DMS 273 (cell line): ENCODE data around the gene SELENOI.
"Not testable (repeated sequence)": the region's sequence is repeated elsewhere in the genome, so short reads cannot be mapped to it uniquely, and the experiment has no call there.

Experiments
- DNase-seq: peaks from one replicate; lab custom pipeline; 2025; ENCODE audit not compliant: unreplicated experiment; lab: John Stamatoyannopoulos, UW

SELENOI gene

DNA sequence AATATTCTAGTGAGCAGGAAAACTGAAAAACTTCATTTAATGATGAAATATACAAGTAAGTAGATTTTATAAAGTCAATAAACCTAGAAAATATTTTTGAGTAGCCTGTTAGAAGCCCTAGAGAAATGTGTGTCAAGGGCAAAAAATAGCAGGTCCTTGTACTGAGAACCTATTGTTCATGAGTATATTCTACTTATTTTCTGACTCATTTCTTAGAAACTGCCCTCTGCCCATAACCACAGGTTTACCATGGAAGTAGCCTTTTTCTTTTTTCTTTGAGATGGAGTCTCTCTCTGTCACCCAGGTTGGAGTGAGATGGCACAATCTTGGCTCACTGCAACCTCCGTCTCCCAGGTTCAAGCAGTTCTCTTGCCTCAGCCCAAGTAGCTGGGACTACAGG lies 19.4 kb upstream of the SELENOI start:
- DNase-seq = no peak

DNA sequence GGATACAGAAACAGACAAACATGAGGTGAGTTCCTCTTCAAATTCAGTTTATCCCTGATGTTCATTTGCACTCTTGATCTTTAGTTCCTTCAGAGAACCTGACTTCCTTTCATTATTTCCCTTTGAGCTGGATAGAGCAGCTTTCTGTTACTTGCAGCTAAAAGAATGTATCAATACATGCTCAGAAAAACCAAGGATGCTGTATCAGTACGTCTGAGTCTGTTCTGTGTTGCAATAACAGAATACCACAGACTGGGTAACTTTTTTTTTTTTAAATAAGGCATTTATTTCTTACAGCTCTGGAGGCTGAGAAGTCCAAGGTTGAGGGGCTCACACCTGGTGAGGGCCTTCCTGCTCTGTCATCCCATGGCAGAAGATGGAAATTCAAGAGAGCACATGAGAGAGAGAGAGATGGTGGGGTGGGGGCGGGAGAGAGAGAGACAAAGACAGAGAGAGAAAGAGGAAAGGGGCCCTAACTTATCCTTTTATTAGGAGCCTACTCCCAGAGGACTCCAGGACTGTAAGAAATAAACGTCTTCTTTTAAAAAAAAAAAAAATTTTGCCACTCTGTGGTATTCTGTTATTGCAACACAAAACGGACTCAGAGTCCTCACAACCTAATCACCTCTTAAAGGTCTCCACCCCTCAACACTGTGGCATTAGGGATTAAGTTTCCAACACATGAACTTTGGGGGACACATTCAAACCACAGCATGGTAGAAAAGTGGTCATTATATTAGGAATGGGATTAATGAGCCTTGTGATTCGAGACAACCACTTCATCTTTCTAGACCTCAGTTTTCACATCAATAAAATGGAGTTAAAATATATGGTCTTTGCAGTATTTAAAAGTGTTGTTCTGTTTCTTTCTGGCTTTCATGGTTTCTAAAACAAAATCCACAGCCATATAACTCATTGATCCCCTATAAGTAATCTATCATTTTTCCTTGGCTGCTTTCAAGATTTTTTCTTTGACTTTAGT lies 18.4 kb upstream of the SELENOI start:
- DNase-seq = no peak

DNA sequence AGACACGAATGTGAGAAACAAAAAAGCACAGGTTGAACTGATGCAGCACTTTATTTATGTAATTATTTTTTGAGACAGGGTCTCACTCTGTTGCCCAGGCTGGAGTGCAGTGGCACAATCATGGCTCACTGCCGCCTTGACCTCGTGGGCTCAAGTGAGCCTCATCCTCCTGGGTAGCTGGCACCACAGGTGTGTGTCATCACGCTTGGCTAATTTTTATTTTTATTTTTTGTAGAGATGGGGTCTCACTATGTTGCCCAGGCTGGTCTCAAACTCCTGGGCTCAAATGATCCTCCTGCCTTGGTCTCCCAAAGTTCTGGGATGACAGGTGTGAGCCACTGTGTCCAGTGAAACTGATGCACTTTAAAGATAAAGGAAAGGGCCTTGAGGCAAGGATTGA lies 16.9 kb upstream of the SELENOI start:
- not testable (repeated sequence) for DNase-seq

DNA sequence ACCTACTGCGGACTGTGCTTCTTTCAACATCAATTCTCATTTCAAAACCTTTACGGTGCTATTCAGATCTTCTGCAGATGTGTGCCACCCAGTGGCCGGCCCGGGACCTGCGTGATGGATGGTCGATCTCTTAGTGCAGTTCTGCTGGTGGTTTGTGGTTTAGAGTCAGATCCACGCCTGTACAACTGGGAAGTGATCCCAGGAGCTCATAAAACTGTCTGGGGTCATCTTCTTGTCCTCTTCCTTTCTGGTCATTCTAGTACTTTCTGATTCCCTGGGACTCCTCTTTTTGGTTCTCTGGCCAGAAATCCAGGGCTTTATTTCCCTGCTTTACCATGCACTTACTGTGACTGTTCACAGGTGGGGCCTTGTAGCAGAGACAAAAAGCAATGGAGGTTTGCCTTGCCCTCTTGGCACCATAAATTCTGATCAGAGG lies 15.8 kb upstream of the SELENOI start:
- peak; percentile 86 for DNase-seq

DNA sequence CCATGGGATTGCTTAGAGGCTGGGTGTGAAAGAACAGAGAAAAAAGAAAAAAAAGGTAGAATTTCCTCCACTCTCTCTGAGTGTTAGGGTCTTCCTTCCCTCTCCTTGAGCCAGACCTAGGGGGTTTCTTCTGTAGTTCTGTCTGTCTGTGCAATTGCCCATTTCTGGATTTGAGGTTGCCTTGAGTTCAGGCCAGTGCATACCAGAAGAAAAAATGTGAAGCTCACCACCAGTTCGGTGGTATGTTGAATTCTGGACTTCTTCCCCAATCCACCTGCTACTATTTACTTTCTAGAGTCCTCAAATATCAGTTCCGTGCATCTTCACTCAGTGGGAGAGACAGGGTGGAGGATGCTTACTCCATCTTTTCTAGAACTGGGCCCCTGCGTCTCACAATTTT lies 15.3 kb upstream of the SELENOI start:
- no peak for DNase-seq

DNA sequence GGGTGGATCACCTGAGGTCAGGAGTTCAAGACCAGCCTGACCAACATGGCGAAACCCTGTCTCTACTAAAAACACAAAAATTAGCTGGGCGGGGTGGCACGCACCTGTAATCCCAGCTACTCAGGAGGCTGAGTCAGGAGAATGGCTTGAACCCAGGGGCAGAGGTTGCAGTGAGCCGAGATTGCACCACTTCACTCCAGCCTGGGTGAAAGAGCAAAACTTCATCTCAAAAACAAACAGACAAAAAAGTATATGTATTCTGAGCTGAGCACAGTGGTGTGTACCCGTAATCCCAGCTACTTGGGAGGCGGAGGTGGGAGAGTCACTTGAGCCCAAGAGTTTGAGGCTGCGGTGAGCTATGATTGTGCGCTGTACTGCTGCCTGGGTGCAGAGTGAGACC lies 14.6 kb upstream of the SELENOI start:
- not testable (repeated sequence) for DNase-seq

DNA sequence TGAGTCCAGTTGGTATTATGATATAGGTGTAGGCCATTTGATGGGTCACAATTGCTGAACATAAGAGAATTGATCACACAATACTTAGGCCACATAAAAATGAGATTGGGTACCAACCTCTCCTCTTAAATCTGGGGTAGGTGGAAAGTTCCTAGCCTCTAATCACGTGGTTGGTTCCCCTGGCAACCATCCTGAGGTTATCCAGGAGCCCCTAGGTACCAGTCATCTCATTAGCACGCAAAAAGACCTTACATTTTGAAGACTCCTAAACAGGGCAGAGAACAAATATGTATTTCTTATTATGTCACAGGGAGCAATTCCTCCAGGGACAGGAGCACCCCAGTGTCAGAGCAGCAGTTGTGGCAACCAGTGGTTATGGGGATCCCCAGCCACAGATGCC lies 12.7 kb upstream of the SELENOI start:
- DNase-seq = no peak

DNA sequence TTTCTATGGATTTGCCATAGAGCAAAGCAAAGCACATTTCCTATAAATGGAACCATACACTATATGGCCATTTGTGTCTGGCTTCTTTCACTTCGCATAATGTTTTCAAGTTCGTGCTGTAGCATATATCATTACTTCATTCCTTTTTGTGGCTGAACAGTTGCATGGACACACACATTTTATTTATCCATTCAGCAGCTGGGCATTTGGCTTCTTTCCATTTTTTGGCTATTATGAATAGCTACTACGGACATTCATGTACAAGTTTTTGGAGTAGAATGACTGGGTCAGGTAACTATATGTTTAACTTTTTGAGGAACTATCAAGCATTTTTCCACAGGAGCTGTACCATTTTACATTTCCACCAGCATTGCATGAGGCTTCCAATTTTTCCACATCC lies 10.7 kb upstream of the SELENOI start:
- no peak for DNase-seq

DNA sequence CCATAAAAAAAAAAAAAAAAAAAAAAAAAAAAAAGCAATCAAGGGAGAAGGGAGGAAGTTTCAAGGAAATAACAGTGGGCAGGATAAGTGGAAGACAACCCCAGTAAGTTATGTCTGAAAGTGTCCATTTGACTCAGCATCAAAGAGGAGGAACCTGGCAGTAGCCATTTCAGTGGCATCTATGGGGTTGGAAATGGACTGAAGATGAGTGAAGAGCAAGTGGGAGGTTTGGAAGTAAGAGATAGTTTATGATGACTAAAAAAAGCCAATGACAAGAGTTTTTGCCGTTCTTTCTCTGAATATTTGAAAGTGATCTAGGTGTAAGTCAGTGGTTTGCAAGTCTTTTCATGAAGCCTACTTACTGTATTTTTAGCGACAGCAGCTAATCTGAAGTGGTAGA lies 9.2 kb upstream of the SELENOI start:
- no peak for DNase-seq

DNA sequence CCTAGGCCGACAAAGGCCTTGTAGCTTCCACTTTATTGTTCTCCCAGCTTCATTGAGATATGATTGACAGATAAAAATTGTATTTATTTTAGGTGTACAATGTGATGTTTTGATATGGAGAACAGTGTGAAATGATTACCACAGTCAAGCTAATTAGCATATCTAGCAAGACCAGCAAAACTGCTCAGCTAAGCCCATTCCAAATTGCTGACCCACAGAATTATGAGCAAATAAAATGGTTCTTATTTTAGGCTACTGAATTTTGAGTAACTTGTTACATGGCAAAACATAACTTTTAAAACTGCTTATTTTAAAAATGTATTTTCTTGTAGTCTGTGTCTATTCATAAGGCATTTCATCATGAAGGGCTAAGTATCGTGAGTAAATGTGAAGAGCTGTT lies 8.6 kb upstream of the SELENOI start:
- no peak for DNase-seq

DNA sequence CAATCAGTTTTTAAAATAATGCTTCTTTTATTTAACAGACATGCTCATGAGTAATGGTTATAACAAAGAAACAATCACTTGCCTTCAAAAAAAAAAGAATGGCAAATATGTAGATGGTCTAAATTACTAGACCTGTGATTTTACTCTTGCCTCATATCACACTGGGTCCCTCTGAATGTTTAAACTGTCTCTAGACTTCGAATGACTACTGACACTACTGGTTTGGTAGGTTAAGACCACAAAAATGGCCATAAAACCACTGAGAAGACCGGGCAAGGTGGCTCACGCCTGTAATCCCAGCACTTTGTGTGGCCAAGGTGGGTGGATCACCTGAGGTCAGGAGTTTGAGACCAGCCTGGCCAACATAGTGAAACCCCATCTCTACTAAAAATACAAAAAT lies 5.1 kb upstream of the SELENOI start:
- no peak for DNase-seq

DNA sequence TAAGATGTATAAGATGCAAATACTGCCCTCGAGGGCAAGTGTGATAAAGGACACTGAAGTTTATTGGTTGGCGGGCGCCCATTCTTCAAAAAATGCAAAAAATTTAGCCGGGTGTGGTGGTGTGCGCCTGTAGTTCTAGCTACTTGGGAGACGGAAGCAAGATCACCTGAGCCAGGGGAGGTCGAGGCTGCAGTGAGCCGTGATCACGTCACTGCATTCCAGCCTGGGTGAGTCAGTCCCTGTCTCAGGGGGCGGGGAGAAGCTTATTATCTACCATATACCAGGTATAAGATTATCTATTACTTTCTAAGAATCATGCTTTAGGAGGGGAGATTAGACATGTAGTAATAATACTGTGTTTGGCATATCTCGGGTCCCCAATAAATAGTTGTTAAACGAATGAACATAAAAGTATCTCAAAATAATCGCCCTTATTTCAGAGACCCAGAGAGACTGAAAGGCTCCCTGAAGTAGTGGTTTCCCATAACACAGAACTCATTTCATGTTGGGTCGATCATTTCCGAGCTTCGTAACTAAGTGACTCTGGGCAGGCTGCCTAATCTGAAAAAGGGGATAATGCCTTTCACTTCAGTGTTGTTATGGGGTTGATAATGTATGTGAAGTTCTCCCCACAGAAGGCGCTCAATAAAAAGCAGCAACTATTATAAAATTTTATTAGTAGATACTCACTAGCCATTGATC lies 1.2 kb upstream of the SELENOI start:
- DNase-seq = peak; percentile 56

DNA sequence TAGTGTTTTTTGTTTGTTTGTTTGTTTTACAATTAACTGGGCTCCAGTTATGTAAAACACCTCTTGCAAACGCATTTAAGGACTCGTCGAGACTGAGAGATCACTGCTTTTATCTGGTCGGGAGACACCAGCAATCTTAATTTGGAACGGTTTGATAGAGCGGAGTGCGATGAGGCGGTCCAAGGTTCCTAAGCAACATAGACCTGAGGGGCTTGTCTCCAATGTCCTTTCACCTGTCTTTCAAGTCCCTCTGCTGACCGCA lies 729 bp upstream of the SELENOI start:
- no peak for DNase-seq

DNA sequence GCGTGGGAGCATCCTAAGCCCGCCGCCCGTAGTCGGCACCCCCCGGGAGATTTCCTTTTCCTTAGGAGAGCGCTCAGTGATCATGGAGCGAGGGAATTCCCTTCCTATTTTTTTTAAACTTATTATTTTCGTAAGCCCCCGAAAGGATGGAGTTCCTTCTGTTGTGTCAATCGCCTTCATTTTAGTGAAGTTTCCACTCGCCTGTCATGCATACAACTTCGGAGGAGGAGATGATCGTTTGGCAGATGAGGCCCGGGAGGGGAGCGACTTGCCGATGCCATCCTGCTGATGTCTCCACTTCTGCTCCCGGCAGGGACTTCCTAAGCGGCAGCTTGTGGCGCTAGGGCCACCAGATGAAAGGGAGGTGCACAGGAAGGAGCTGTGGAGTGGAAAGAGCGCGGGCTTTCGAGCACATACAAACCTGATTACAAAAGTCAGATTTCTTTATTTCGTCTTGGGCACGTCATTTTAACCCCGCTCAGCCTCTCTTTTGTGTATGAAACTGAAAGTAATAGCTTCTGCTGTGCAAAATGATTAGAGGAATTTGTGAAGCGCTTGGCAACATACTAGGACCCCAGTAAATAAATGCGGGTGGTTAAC lies 611 bp downstream of the SELENOI start, which contains the start of gene ADGRF3:
TSS of gene ADGRF3 (minus strand) at position 336 of the 600 bp plus-strand sequence. CDS start 555 bp downstream, outside the sequence.
- DNase-seq = peak; percentile 75

DNA sequence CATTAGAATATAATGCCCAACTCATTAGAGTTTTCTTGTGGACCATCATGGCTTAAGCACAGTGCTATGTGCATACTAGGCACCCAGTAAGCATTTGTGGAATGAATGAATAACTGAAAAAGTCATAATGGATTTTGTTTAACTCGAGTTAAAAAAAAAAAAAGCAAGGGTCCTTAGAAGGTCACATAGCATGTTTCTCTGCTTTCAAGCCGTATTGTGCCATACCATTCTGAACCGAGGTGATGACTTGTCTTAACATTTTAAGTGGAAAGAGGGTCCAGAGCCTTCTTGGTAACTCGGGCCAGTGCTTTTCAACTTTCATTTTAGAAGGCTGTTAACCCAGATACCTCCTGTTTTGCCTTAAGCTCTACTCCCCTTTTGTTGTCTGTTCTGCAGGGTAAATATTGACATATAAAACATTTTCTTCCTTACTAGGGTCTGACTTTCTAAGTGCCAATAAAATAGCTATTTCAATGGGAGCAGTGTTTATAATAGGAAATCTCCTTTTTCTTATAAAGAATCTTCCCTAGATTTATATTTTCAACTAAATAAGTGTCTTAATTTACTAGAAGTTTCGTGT lies 1.4 kb downstream of the SELENOI start:
- DNase-seq = peak; percentile 39

DNA sequence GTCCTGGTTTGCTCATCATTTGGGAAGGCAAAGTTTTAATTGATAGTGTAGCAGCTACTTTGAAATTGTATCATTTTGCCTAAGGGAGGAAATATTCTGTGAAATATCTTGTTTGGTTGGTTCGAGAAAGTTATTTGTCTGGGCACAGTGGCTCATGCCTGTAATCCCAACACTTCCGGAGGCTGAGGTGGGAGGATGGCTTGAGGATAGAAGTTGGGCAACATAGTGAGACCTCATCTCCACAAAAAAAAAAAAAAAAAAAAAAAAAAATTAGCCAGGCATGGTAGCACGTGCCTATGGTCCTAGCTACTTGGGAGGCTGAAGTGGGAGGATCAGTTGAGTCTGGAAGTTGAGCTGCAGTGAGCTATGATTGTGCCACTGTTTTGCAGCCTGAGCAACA lies 3.7 kb downstream of the SELENOI start:
- DNase-seq = no peak

DNA sequence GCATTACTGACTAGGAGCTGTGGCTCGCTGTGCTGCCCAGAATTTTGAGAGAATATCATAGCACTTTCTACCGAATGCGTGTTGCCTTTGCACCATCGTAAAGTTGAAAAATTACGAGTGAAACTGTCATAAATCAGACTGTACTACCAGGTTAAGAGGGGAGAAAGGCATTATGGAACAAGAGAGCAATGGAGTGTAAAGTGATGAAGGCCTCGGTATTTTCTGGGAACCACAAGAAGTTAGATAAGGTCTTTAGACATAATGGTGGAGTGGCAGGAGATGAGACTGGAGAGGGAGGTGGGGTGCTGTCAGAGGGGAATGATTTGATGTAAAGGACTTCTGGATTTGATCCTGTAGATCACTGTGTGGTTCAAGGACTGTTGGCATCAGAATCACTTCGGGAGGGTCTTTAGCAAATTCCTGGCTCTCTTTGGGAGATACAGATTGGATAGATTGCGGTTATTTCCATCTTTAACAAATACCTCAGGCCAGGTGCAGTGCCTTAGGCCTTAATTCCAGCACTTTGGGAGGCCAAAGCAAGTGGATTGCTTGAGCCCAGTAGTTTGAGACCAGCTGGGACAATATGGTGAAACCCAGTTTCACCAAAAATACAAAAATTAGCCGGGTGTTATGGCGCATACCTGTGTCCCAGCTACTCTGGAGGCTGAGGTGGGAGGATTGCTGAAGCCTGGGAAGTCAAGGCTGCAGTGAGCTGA lies 5.6 kb downstream of the SELENOI start:
- no peak for DNase-seq

DNA sequence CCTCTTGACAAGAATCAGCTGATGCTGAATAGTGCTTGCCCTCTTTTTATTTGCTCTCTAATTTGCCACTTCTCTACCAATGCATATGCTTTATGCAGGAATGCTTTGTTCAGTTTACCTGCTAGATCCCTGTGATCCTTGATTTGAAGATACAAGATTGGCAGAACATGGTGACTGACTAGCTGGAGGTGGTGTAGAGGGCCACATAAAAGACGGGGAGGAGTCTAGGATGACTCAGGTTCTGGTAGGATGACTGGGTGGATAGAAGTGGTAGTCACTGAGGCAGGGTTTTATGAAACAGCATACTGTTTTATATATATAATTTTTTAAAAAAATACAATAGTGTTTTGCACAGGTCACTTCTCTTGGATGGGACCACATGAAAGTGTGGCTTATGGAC lies 6.9 kb downstream of the SELENOI start:
- DNase-seq = no peak

DNA sequence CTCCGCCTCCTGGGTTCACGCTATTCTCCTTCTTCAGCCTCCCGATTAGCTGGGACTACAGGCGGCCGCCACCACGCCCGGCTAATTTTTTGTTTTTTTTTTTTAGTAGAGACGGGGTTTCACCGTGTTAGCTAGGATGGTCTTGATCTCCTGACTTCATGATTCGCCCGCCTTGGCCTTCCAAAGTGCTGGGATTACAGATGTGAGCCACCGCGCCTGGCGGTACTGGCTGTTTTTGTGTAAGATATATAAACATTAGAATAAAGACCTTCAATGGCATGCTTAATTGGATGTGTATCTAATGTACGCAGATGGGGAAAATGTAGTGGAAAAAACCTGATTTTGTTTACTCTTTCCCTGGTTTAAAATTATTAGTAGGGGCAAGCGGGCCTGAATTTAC lies 8.5 kb downstream of the SELENOI start:
- DNase-seq = not testable (repeated sequence)

DNA sequence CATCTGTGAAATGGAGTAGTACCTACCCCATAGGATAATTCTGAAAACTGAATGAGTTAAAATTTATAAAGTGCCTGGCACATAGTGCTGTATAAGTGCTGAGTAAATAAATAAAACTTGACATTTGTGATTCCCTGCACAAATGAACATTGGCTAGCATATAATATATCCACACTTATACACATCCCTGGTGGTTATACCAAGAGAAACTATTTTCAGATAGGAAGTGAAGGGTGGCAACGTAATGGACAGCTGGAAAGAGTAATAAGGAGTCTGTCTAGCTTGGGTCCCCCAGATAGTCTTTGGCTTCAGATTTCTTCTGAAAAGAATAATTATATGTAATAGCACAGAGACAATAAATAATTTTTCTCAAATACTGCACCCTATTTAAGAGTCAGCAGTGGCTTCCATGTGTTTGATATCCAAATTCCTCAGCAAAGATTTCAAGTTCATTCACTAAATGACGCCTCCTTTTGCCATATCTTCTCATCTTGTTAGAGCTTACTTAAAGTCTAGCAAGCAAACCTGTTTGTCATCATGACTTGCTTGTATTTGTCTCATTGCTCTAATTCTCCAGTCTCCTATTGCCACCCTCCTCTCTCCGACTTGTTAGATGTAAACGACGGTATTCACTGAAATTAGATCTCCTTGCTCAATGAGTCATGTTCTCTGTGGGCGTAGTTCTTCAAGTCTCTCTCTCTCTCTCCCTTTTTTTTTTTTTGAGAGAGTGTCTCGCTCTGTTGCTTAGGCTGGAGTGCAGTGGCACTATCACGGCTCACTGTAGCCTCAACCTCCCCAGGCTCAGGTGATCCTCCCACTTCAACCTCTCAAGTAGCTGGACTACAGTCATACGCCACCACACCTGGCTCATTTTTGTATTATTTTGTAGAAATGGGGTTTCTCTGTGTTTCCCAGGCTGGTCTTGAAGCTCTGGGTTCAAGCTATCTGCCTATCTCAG lies 9.4 kb downstream of the SELENOI start:
- peak; percentile 57 for DNase-seq
